Osteoblast (primary cell): ENCODE results near the gene MCTP2. TPM values are rescaled to one million over a fixed set of nuclear protein-coding genes. Genes with fewer than 3 reads are reported as not detected.

Experiments
- DNase-seq: peaks from one replicate; pipeline ENCODE4 v3.0.0; 2011; ENCODE audit warnings: low spot score, mixed read lengths; ENCODE audit not compliant: insufficient read length; ENCODE audit errors: missing footprints
- H2AFZ ChIP-seq: 2 replicates; pipeline ENCODE4 v1.6.0; 2011; ENCODE audit warnings: mild to moderate bottlenecking, low read length
- H3K27ac ChIP-seq: 2 replicates; pipeline ENCODE4 v1.5.1; 2011; ENCODE audit warnings: mild to moderate bottlenecking, low read depth, low read length, moderate library complexity
- H3K27me3 ChIP-seq: 2 replicates; pipeline ENCODE4 v1.6.0; 2012; ENCODE audit warnings: mild to moderate bottlenecking, control low read depth, inconsistent platforms, low read length, moderate library complexity; ENCODE audit not compliant: insufficient read depth
- H3K36me3 ChIP-seq: 2 replicates; pipeline ENCODE4 v1.5.1; 2011; ENCODE audit warnings: mild to moderate bottlenecking, low read length, control low read depth, moderate library complexity; ENCODE audit not compliant: insufficient read depth
- H3K4me1 ChIP-seq: 2 replicates; pipeline ENCODE4 v1.5.1; 2011; ENCODE audit warnings: mild to moderate bottlenecking, low read length, control low read depth, moderate library complexity; ENCODE audit not compliant: insufficient read depth
- H3K4me2 ChIP-seq: 2 replicates; pipeline ENCODE4 v1.6.0; 2011; ENCODE audit warnings: mild to moderate bottlenecking, low read length; ENCODE audit not compliant: insufficient read depth
- H3K4me3 ChIP-seq: fragments of 200-600 bp; sonication (generic); 3 replicates; pipeline ENCODE4 v1.5.1; 2012; ENCODE audit warnings: mild to moderate bottlenecking, low read length, inconsistent platforms; ENCODE audit not compliant: insufficient read depth
- H3K79me2 ChIP-seq: 2 replicates; pipeline ENCODE4 v1.6.0; 2012; ENCODE audit warnings: mild to moderate bottlenecking, low read length, control low read depth, inconsistent platforms; ENCODE audit not compliant: insufficient read depth
- H3K9me3 ChIP-seq: 2 replicates; pipeline ENCODE4 v1.5.1; 2011; ENCODE audit warnings: low read depth, low read length, control low read depth
- H4K20me1 ChIP-seq: 2 replicates; pipeline ENCODE4 v1.6.0; 2012; ENCODE audit warnings: mild to moderate bottlenecking, low read length, control low read depth; ENCODE audit not compliant: insufficient read depth
- CTCF ChIP-seq: IDR thresholded peaks from 2 replicates; pipeline ENCODE4 v1.5.1; 2011; ENCODE audit warnings: mild to moderate bottlenecking, low read depth, low read length, moderate library complexity; ENCODE audit errors: extremely low read depth
- total RNA-seq: library from RNA; depleted of rRNA; stranded (reverse); fragments of >200 nt; gene quantifications from 2 replicates; pipeline ENCODE4 v1.2.3, GENCODE V29; 2012

Gene MCTP2
- total RNA-seq, 1 donor, result 16.3 TPM

- H3K79me2 ChIP-seq, result no peaks in the 10 kb centered on the region
- no peak overlapping the region for H3K27ac ChIP-seq
- no peak for TF ChIP-seq CTCF
- H3K4me1 ChIP-seq, result no peaks in the 10 kb centered on the region
- no peaks in the 10 kb centered on the region for H3K36me3 ChIP-seq
- no peaks in the 10 kb centered on the region for H3K9me3 ChIP-seq
- no peak overlapping the region for H3K4me3 ChIP-seq
- no peak for DNase-seq
- no peaks in the 10 kb centered on the region for H4K20me1 ChIP-seq
- no peak overlapping the region for H3K4me2 ChIP-seq
- no peaks in the 10 kb centered on the region for H3K27me3 ChIP-seq
- H2AFZ ChIP-seq, result no peak overlapping the region
Observed at GRCh38 chr15:94346282-94346681, 114.9 kb downstream of the MCTP2 start.

GRCh38 chr15:94348084-94348483, 116.7 kb downstream of the MCTP2 start:
- Histone ChIP-seq H3K4me2 (no peak overlapping the region), H3K79me2 (no peaks in the 10 kb centered on the region), H4K20me1 (no peaks in the 10 kb centered on the region), H3K9me3 (no peaks in the 10 kb centered on the region), H3K4me3 (no peak overlapping the region), H2AFZ (no peak overlapping the region), H3K4me1 (no peaks in the 10 kb centered on the region), H3K27ac (no peak overlapping the region), H3K36me3 (no peaks in the 10 kb centered on the region), H3K27me3 (no peaks in the 10 kb centered on the region)
- no peak for TF ChIP-seq CTCF
- DNase-seq, result no peak

GRCh38 chr15:94351031-94351535, 119.7 kb downstream of the MCTP2 start:
- TF ChIP-seq CTCF, result no peak
- H3K4me1 ChIP-seq, result no peaks in the 10 kb centered on the region

GRCh38 chr15:94352636-94353487, 121.5 kb downstream of the MCTP2 start:
- H3K36me3 ChIP-seq, result no peaks in the 10 kb centered on the region
- no peak overlapping the region for H3K4me2 ChIP-seq
- H3K9me3 ChIP-seq, result no peaks in the 10 kb centered on the region
- no peak for TF ChIP-seq CTCF
- no peaks in the 10 kb centered on the region for H4K20me1 ChIP-seq
- H3K4me1 ChIP-seq, result no peaks in the 10 kb centered on the region
- H3K79me2 ChIP-seq, result no peaks in the 10 kb centered on the region
- H3K27ac ChIP-seq, result no peak overlapping the region
- no peak overlapping the region for H2AFZ ChIP-seq
- H3K4me3 ChIP-seq, result no peak overlapping the region
- H3K27me3 ChIP-seq, result no peaks in the 10 kb centered on the region
- DNase-seq, result no peak

More at GRCh38 chr15:94351031-94351535, 119.7 kb downstream of the MCTP2 start:
- Histone ChIP-seq H3K9me3 (no peaks in the 10 kb centered on the region), H3K4me3 (no peak overlapping the region), H3K27ac (no peak overlapping the region), H3K79me2 (no peaks in the 10 kb centered on the region), H4K20me1 (no peaks in the 10 kb centered on the region), H3K27me3 (no peaks in the 10 kb centered on the region), H2AFZ (no peak overlapping the region), H3K36me3 (no peaks in the 10 kb centered on the region), H3K4me2 (no peak overlapping the region)
- no peak for DNase-seq
